Stimulated activated CD8-positive, alpha-beta memory T cell treated with anti-CD3 and anti-CD28 coated beads, Interleukin-2, amount 100 ng/mL, for 48 hours (primary cell): ENCODE measurements around the gene FFAR3.

Experiments used
- DNase-seq, 2 donors: peaks; one replicate each; pipeline ENCODE4 v3.0.0-alpha.2; 2020; ENCODE audit warnings: low read depth in 2 of 2

The FFAR3 gene

DNA sequence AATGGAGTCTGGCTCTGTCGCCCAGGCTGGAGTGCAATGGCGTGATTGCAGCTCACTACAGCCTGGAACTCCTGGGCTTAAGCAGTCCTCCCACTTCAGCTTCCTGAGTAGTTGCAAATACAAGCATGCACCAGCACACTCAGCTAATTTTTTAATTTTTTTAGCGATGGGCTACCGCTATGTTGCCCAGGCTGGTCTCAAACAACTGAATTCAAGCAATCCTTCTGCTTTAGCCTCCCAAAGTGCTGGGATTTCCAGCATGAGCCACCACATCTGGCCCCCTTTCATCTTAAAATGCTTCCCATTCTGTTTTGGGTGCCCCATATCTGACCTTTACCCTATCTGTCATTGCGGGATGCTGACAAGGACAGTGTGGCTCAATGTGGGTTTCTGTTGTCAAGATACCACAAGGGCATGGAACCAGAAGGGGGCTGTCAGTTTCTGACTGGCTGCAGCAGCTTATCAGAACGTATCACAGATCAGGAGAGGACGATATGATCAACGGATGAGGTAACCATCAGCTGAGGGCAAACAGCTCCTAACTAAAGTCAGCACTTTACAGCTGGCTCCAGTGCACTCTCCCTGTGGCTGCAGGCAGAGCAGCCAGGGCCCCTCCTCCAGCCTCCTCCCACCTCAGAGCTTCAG lies 45.0 kb downstream of the FFAR3 start:
- DNase-seq = peak in 1 of 2 donors; percentile 20

DNA sequence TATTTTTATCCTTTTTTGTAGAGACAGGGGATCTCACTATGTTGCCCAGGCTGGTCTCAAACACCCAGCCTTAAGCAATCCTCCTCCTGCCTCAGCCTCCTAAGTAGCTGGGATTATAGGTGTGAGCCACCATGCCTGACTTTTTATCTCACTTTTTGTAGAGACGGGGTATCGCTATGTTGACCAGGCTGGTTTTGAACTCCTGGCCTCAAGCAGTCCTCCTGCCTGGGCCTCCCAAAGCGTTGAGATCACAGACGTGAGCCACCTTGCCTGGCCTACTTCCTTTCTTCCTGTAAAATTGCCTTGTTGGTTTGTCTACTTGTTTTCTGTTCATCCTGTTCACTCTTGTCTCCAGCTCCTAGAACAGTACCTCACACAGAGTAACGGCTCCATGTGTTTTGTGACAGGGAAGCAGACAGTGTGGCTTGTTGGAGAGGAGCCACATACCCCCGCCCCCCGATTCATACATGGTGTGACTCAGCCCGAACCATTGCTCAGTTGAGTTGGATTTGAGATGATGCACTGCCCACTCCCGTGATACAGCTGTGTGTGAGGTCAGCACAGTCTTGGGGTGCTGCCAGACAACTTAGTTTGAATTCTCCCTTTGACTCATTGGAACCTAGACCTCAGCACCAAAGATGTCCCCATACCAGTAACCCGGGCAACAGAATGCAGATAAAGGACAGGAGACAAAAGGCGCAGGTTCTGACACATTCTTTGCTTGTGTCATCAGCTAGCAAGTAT lies 46.8 kb downstream of the FFAR3 start:
- peak; percentile 37 to 76 for DNase-seq

- no peak for DNase-seq
Measured at GRCh38 chr19:35407619-35408018, 49.4 kb downstream of the FFAR3 start.

DNA sequence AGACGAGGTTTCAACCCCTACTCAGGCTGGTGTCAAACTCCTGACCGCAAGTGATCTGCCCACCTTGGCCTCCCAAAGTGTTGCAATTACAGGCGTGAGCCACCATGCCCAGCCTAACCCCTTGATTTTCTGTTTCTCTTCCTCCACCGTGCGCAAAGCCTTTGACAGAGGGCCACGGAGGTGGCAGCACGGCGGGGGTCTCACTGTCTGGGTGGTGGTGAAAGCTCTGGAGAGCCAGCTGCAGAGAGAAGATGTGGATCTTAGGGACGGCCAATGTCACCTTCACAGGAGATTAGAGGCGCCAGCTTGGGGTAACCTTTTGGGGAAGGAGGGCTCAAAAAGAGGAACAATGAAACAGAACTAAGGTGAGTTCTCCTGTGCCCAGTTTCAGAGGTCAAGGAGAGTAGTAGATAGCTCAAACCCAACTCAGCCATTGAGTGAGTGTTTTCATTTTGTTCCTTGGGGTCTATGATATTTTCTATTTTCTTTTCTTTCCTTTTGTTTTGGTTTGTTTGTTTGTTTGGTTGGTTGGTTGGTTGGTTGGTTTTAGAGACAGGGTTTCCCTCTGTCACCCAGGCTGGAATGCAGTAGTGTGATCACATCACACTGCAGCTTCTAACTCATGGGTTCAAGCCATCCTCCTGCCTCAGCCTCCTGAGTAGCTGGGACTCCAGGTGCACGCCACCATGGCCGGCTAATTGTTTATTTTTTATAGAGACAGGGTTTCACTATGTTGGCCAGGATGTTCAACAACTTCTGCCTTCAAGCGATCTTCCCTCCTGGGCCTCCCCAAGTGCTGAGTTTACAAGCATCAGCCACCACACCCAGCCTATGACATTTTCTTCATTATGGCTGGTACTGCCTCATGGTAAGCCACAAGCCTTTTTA lies 50.3 kb downstream of the FFAR3 start:
- no peak for DNase-seq

GRCh38 chr19:35409191-35409590 lies 50.9 kb downstream of the FFAR3 start:
- no peak for DNase-seq
